ENCODE data around the gene TRPC3. TPM values are rescaled to one million over a fixed set of nuclear protein-coding genes. Genes with fewer than 3 reads are reported as not detected.

The TRPC3 gene
- total and polyA plus RNA-seq, 5 donors from 2014 or later = 0.52 TPM; not detected in 4

DNA sequence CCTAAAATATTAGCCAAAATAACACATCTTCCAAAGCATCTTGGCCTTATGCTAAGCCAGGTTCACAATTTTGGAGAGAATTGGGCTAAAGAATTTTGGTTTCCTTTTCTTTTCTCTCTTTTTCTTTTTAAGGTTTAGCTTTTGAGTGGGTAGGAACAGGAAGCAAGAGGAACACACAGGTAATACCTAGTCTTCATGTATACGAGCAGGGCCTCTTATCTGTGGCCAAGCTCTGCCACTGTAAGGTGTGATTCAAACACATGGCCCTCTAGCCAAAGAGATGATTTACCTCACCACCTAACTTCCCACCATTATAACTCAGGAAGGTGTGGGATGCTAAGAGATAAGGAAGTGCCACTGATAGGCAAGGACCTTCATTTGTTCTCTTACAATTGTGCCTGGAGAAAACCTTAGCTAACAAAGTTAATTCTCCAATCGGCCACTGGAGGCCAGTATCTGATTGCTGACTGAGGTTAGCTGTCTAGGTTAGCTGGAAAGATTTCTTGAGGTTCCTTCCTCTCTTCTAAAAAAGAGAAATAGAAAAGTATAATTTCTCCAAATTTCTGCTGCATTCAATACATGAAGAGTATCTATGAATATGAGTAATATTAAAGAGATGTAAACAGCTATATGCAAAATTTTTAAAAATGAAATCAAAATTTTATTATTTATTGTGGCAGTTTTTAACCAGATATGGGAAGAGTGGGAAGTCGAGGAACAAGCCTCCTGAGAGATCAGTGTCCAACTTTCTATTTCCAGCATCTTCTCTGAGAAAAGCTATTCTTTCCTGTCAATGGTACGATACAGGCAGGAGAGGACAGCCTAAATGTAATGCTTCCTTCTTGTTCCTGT, 51.5 kb downstream of the TRPC3 start:
- Histone ChIP-seq H3K27ac (ENCODE audit: insufficient read depth, low read length, poor library complexity, severe bottlenecking) (no peak overlapping the region), H3K4me1 (ENCODE audit: control insufficient read depth, insufficient read depth, low read length, poor library complexity, severe bottlenecking) (no peaks in the 10 kb centered on the region), H3K4me3 (ENCODE audit: low read depth, low read length) (no peak overlapping the region), H3K36me3 (ENCODE audit: control insufficient read depth, insufficient read depth, low read length) (no peaks in the 10 kb centered on the region), H3K9me3 (ENCODE audit: control insufficient read depth in 2 of 2, low read length in 2 of 2) (no peaks in the 10 kb centered on the region), H3K27me3 (ENCODE audit: control insufficient read depth, insufficient read depth, low read length) (peaks cover 14% of the 10 kb centered on the region)
- ATAC-seq (ENCODE audit: low read depth in 2 of 2) (peak; percentile 60 to 71), DNase-seq (peak; percentile 4 to 62 (median 43))
- H3K4me3 Mint-ChIP-seq = no peak overlapping the region
- peaks cover 0 to 9% (median 3%) of the 10 kb centered on the region in 4 donors for H3K4me1 Mint-ChIP-seq
- H3K9me3 Mint-ChIP-seq = no peaks in the 10 kb centered on the region
- H3K27ac Mint-ChIP-seq = no peak overlapping the region
- H3K36me3 Mint-ChIP-seq = no peaks in the 10 kb centered on the region
- peaks cover 30% of the 10 kb centered on the region for H3K27me3 Mint-ChIP-seq

DNA sequence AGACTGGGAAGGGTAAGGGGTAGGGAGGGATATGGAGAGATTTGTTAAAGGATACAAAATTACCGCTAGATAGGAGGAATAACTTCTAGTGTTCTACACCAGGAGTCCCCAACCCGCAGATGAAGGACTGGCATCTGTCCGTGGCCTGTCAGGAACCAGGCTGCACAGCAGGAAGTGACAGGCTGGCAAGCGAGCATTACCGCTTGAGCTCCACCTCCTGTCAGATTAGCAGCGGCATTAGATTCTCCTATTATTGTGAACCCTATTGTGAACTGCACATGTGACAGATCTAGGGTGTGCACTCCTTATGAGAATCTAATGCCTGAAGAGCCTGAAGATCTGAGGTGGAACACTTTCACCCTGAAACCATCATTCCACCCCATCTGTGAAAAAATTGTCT, 53.7 kb downstream of the TRPC3 start:
- Mint-ChIP-seq H3K9me3 (no peaks in the 10 kb centered on the region), H3K27ac (peak overlapping the region in 1 of 3 donors; percentile 48), H3K27me3 (peaks cover 29% of the 10 kb centered on the region), H3K4me3 (peak overlapping the region in 1 of 4 donors; percentile 28), H3K36me3 (no peaks in the 10 kb centered on the region), H3K4me1 (peaks cover 0 to 9% (median 3%) of the 10 kb centered on the region in 4 donors)
- Histone ChIP-seq H3K4me1 (ENCODE audit: control insufficient read depth, insufficient read depth, low read length, poor library complexity, severe bottlenecking) (no peaks in the 10 kb centered on the region), H3K36me3 (ENCODE audit: control insufficient read depth, insufficient read depth, low read length) (no peaks in the 10 kb centered on the region), H3K4me3 (ENCODE audit: low read depth, low read length) (no peak overlapping the region), H3K27me3 (ENCODE audit: control insufficient read depth, insufficient read depth, low read length) (peaks cover 9% of the 10 kb centered on the region), H3K27ac (ENCODE audit: insufficient read depth, low read length, poor library complexity, severe bottlenecking) (no peak overlapping the region), H3K9me3 (ENCODE audit: control insufficient read depth in 2 of 2, low read length in 2 of 2) (no peaks in the 10 kb centered on the region)
- peak in 2 of 3 donors; percentile 3 to 35 for DNase-seq
- peak; percentile 53 to 73 for ATAC-seq (ENCODE audit: low read depth in 2 of 2)

DNA sequence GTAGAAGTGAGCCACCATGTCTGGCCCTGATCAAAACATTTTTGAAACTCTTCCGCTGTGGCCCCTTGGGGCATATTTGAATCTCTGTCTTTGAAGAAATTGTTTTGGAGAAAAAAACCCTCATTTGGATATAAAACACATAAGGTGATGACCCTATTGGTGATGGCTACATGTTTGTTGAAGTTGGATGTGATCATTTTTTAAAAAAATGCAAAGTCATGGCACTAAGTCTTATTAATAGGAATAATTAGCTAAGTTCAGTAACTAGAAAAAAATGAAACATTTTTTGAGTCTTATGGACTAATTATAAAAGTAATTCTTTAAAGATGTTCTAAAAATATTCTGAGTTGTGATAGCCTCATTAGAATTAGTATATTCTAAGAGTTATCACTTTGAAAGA, 63.7 kb downstream of the TRPC3 start:
- Histone ChIP-seq H3K9me3 (ENCODE audit: control insufficient read depth in 2 of 2, low read length in 2 of 2) (no peaks in the 10 kb centered on the region), H3K27ac (ENCODE audit: insufficient read depth, low read length, poor library complexity, severe bottlenecking) (no peak overlapping the region), H3K4me1 (ENCODE audit: control insufficient read depth, insufficient read depth, low read length, poor library complexity, severe bottlenecking) (no peaks in the 10 kb centered on the region), H3K4me3 (ENCODE audit: low read depth, low read length) (no peak overlapping the region), H3K36me3 (ENCODE audit: control insufficient read depth, insufficient read depth, low read length) (no peaks in the 10 kb centered on the region), H3K27me3 (ENCODE audit: control insufficient read depth, insufficient read depth, low read length) (peaks cover 16% of the 10 kb centered on the region)
- Mint-ChIP-seq H3K4me3 (no peak overlapping the region), H3K4me1 (no peaks in the 10 kb centered on the region), H3K27ac (no peak overlapping the region), H3K9me3 (peaks cover 0 to 4% (median 0%) of the 10 kb centered on the region in 7 donors), H3K36me3 (no peaks in the 10 kb centered on the region), H3K27me3 (peaks cover 49% of the 10 kb centered on the region)
- ATAC-seq (ENCODE audit: low read depth in 2 of 2) = no peak
- no peak for DNase-seq

DNA sequence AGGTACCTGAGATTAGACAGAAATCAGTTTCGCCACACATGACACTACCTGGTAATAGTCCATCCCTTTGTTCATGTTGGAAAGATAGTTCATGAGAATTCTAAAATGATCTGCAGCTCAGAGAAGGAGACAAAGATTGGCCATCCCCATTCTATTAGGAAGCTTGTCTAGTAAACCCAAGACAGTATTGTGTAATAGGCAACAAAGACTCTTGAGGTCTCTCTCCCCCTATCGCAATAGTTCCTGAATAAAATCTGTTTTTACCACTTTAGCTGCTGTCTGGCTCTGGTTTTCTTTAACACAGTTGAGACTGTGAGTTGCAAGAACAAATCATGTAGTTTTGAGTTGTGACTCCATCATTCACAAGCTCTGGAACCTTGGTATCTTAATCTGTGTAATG, 66.7 kb downstream of the TRPC3 start:
- Mint-ChIP-seq H3K36me3 (no peaks in the 10 kb centered on the region), H3K27ac (no peak overlapping the region), H3K9me3 (peaks cover 0 to 4% (median 0%) of the 10 kb centered on the region in 7 donors), H3K4me1 (no peaks in the 10 kb centered on the region), H3K27me3 (peaks cover 62% of the 10 kb centered on the region), H3K4me3 (no peak overlapping the region)
- peaks cover 29% of the 10 kb centered on the region for H3K27me3 ChIP-seq (ENCODE audit: control insufficient read depth, insufficient read depth, low read length)
- H3K27ac ChIP-seq (ENCODE audit: insufficient read depth, low read length, poor library complexity, severe bottlenecking) = no peak overlapping the region
- no peaks in the 10 kb centered on the region for H3K9me3 ChIP-seq (ENCODE audit: control insufficient read depth in 2 of 2, low read length in 2 of 2)
- H3K4me1 ChIP-seq (ENCODE audit: control insufficient read depth, insufficient read depth, low read length, poor library complexity, severe bottlenecking) = no peaks in the 10 kb centered on the region
- no peak overlapping the region for H3K4me3 ChIP-seq (ENCODE audit: low read depth, low read length)
- no peak for DNase-seq
- no peak for ATAC-seq (ENCODE audit: low read depth in 2 of 2)
- no peaks in the 10 kb centered on the region for H3K36me3 ChIP-seq (ENCODE audit: control insufficient read depth, insufficient read depth, low read length)

DNA sequence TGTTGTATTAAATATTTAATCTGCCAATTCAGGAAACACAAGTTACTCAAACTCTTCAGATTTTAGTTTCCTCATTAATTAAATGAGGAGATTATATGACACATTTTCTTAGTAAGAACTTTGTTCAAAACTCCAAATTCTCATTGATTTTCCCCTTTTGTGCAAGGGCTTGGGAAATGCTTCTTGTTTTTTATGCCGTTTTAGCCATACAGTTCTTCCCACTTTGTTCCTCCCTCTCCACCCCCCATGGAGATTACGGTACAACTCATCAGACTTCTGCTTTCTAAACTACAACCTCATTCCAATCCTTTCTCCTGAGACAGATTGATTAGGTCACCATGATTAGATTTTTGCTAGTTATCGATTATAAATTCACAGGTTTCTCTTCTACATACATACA, 70.7 kb downstream of the TRPC3 start:
- H3K9me3 Mint-ChIP-seq = peaks cover 0 to 1% (median 0%) of the 10 kb centered on the region in 7 donors
- H3K36me3 Mint-ChIP-seq = no peaks in the 10 kb centered on the region
- H3K27me3 Mint-ChIP-seq = peaks cover 76% of the 10 kb centered on the region
- H3K4me3 ChIP-seq (ENCODE audit: low read depth, low read length) = no peak overlapping the region
- ATAC-seq (ENCODE audit: low read depth in 2 of 2) = no peak
- H3K4me3 Mint-ChIP-seq = peak overlapping the region in 1 of 4 donors; percentile 3
- no peaks in the 10 kb centered on the region for H3K36me3 ChIP-seq (ENCODE audit: control insufficient read depth, insufficient read depth, low read length)
- H3K27ac ChIP-seq (ENCODE audit: insufficient read depth, low read length, poor library complexity, severe bottlenecking) = no peak overlapping the region
- H3K27me3 ChIP-seq (ENCODE audit: control insufficient read depth, insufficient read depth, low read length) = peaks cover 40% of the 10 kb centered on the region
- DNase-seq = no peak
- no peak overlapping the region for H3K27ac Mint-ChIP-seq
- H3K4me1 ChIP-seq (ENCODE audit: control insufficient read depth, insufficient read depth, low read length, poor library complexity, severe bottlenecking) = no peaks in the 10 kb centered on the region
- no peaks in the 10 kb centered on the region for H3K4me1 Mint-ChIP-seq
- H3K9me3 ChIP-seq (ENCODE audit: control insufficient read depth in 2 of 2, low read length in 2 of 2) = peaks cover 0 to 2% of the 10 kb centered on the region in 2 experiments

DNA sequence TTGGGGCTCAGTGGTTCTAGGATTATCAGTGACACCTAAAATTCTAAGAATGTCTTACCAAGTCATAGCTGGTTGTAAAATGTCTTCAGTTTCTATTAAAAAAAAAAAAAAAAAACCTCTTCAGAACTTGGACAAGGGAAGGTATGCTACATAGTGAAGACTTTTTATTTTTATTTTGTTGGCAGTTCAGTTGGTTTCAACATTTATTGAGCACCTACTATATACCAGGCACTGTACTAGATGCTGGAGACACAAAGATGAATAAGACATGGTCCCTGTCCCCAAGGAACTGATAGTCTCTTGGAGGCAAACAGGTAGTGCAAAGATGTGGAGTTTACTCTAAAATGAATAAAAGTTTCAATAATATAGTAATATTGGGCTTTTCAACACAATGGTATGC, 72.7 kb downstream of the TRPC3 start:
- no peaks in the 10 kb centered on the region for H3K36me3 ChIP-seq (ENCODE audit: control insufficient read depth, insufficient read depth, low read length)
- Mint-ChIP-seq H3K4me3 (no peak overlapping the region), H3K4me1 (no peaks in the 10 kb centered on the region), H3K36me3 (no peaks in the 10 kb centered on the region), H3K27me3 (peaks cover 71% of the 10 kb centered on the region), H3K27ac (no peak overlapping the region), H3K9me3 (peaks cover 0 to 1% (median 0%) of the 10 kb centered on the region in 7 donors)
- no peak for ATAC-seq (ENCODE audit: low read depth in 2 of 2)
- H3K9me3 ChIP-seq (ENCODE audit: control insufficient read depth in 2 of 2, low read length in 2 of 2) = peaks cover 0 to 2% of the 10 kb centered on the region in 2 experiments
- H3K27me3 ChIP-seq (ENCODE audit: control insufficient read depth, insufficient read depth, low read length) = peaks cover 43% of the 10 kb centered on the region
- no peaks in the 10 kb centered on the region for H3K4me1 ChIP-seq (ENCODE audit: control insufficient read depth, insufficient read depth, low read length, poor library complexity, severe bottlenecking)
- no peak for DNase-seq
- H3K27ac ChIP-seq (ENCODE audit: insufficient read depth, low read length, poor library complexity, severe bottlenecking) = no peak overlapping the region
- no peak overlapping the region for H3K4me3 ChIP-seq (ENCODE audit: low read depth, low read length)

DNA sequence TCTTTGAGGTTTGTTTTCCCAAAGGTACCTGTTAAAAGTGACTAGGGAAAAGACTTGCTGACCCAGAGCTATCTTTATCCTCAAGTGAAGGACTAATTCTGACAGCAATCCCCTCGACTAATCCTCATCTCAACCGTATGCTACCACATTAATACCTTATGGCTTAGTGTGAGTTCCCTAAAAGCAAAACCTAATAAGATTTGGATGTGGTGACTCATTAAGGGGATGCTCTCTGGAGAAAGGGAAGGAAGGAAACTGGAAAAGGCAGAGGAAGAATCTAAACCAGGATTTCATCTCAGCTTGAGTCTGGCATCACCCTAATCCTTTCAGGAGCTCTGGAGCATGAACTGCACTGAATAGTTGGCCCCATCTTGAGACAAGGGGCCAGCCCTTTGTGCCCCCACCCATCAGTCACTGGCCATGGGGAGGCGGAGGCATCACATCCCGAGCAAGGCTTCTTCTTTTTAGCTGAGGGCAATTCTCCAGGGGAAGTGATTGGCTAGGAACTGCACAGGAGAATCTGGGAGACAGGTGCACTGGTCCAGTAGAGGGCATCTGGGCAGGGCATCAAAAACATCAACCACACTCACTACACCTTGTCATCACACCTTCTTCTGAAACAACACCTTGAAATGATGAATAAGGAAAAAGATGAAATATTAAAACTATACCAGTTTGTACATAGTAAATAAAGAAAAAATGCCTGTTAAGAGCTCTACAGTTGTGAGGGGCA, 74.7 kb downstream of the TRPC3 start:
- H3K27ac Mint-ChIP-seq = peak overlapping the region in 1 of 3 donors; percentile 71
- peaks cover 0 to 1% (median 0%) of the 10 kb centered on the region in 7 donors for H3K9me3 Mint-ChIP-seq
- no peak for ATAC-seq (ENCODE audit: low read depth in 2 of 2)
- no peak for DNase-seq
- H3K27me3 Mint-ChIP-seq = peaks cover 74% of the 10 kb centered on the region
- Histone ChIP-seq H3K4me3 (ENCODE audit: low read depth, low read length) (no peak overlapping the region), H3K27ac (ENCODE audit: insufficient read depth, low read length, poor library complexity, severe bottlenecking) (no peak overlapping the region), H3K9me3 (ENCODE audit: control insufficient read depth in 2 of 2, low read length in 2 of 2) (peaks cover 0 to 2% of the 10 kb centered on the region in 2 experiments), H3K27me3 (ENCODE audit: control insufficient read depth, insufficient read depth, low read length) (peaks cover 39% of the 10 kb centered on the region), H3K4me1 (ENCODE audit: control insufficient read depth, insufficient read depth, low read length, poor library complexity, severe bottlenecking) (no peaks in the 10 kb centered on the region), H3K36me3 (ENCODE audit: control insufficient read depth, insufficient read depth, low read length) (no peaks in the 10 kb centered on the region)
- peaks cover 0 to under 1% (median 0%) of the 10 kb centered on the region in 4 donors for H3K4me1 Mint-ChIP-seq
- no peak overlapping the region for H3K4me3 Mint-ChIP-seq
- no peaks in the 10 kb centered on the region for H3K36me3 Mint-ChIP-seq
